Liver (tissue), 9 donors: ENCODE measurements around the gene IDE. TPM values are rescaled to one million over a fixed set of nuclear protein-coding genes. Genes with fewer than 3 reads are reported as not detected.
"Not testable (repeated sequence)": the region's sequence is repeated elsewhere in the genome, so short reads cannot be mapped to it uniquely, and the experiment has no call there.

Source experiments
- DNase-seq: peaks from one replicate; pipeline ENCODE4 v3.0.0-alpha.2; 2017; ENCODE audit warnings: low spot score
- H3K27ac ChIP-seq, 2 donors: one replicate each; pipeline ENCODE4 v1.7.0; 2013; ENCODE audit warnings: inconsistent platforms in 2 of 2, low read length in 2 of 2, control low read depth in 1 of 2, low read depth in 1 of 2, mild to moderate bottlenecking in 1 of 2
- H3K27me3 ChIP-seq, 4 donors: one replicate each; pipeline versions ENCODE4 v1.6.1 to v1.7.0; 2013; ENCODE audit warnings: low read length in 3 of 4, inconsistent platforms in 1 of 4, mild to moderate bottlenecking in 1 of 4, moderate library complexity in 1 of 4; ENCODE audit not compliant: control insufficient read depth in 4 of 4, insufficient read depth in 4 of 4
- H3K36me3 ChIP-seq, 4 donors: one replicate each; pipeline versions ENCODE4 v1.6.1 to v1.7.0; 2013; ENCODE audit warnings: low read length in 3 of 4, mild to moderate bottlenecking in 3 of 4, low read depth in 1 of 4, moderate library complexity in 1 of 4; ENCODE audit not compliant: control insufficient read depth in 4 of 4, insufficient read depth in 3 of 4
- H3K4me1 ChIP-seq, 4 donors: one replicate each; pipeline versions ENCODE4 v1.6.1 to v1.7.0; 2013; ENCODE audit warnings: low read length in 3 of 4, mild to moderate bottlenecking in 3 of 4, moderate library complexity in 1 of 4; ENCODE audit not compliant: control insufficient read depth in 4 of 4, insufficient read depth in 4 of 4
- H3K4me3 ChIP-seq, 3 donors: one replicate each; pipeline versions ENCODE4 v1.6.1 to v1.7.0; 2013; ENCODE audit warnings: low read length in 3 of 3, control low read depth in 1 of 3, low read depth in 1 of 3, mild to moderate bottlenecking in 1 of 3
- H3K9ac ChIP-seq, 2 donors: one replicate each; pipeline ENCODE4 v1.7.0; 2013; ENCODE audit warnings: low read length in 2 of 2, mild to moderate bottlenecking in 2 of 2, moderate library complexity in 2 of 2, control low read depth in 1 of 2, low read depth in 1 of 2
- H3K9me3 ChIP-seq, 4 donors: one replicate each; pipeline versions ENCODE4 v1.6.1 to v1.7.0; 2013; ENCODE audit warnings: low read length in 3 of 4; ENCODE audit not compliant: control insufficient read depth in 4 of 4
- EGR1 ChIP-seq, 2 donors: IDR thresholded peaks; 2 replicates each; pipeline ENCODE4 v1.6.1; 2016 to 2018; ENCODE audit warnings: antibody characterized with exemption in 2 of 2, low read depth in 2 of 2
- FOXA2 ChIP-seq: IDR thresholded peaks from 2 replicates; pipeline ENCODE4 v1.6.1; 2016; ENCODE audit warnings: antibody characterized with exemption
- JUND ChIP-seq, 2 donors: IDR thresholded peaks; 2 replicates each; pipeline ENCODE4 v1.6.1; 2016; ENCODE audit warnings: antibody characterized with exemption in 2 of 2
- NR2F2 ChIP-seq: IDR thresholded peaks from 2 replicates; pipeline ENCODE4 v1.6.1; 2016; ENCODE audit warnings: antibody characterized with exemption
- WGBS: extraction: QIAGEN DNeasy Blood & Tissue Kit; methylation state at CpG from one replicate; pipeline ENCODE4 v1.1.7; 2013; 5-methylcytosine and 5-hydroxymethylcytosine counted together
- polyA plus RNA-seq, 2 donors: library from polyadenylated mRNA; stranded (reverse) in 1 of 2; unstranded in 1 of 2; fragments of 200-250 nt in 1 of 2; fragments of >200 nt in 1 of 2; fragmentation: Nextera tagmentation in 1 of 2; extraction: Ambion mirVana in 1 of 2; gene quantifications; one replicate each; pipeline versions ENCODE4 v1.2.1 to v1.2.3, GENCODE V29; 2013 to 2015
- total RNA-seq, 2 donors: library from RNA; depleted of rRNA; stranded (reverse); fragments of >200 nt; gene quantifications; one replicate each; pipeline ENCODE4 v1.2.3, GENCODE V29; 2014
- TF ChIP-seq, protein P1 (sequence below): IDR thresholded peaks from 2 replicates; pipeline ENCODE4 v1.6.1; 2016; ENCODE audit warnings: antibody characterized with exemption, mild to moderate bottlenecking
- TF ChIP-seq, protein P2 (sequence below): IDR thresholded peaks from 2 replicates; pipeline ENCODE4 v1.6.1; 2016; ENCODE audit warnings: antibody characterized with exemption
- TF ChIP-seq, protein P3 (sequence below): fragments of 150-350 bp; IDR thresholded peaks from 2 replicates; pipeline ENCODE4 v1.5.1; 2017; ENCODE audit warnings: improper control_type of control experiment, low read depth, low read length; ENCODE audit not compliant: missing input control
- donor health status: healthy.
- donor health status: healthy.
- donor health status: healthy.
- donor health status: healthy.
- donor health status: healthy.

IDE gene
- total and polyA plus RNA-seq, 4 donors: 9.4 to 31.3 (median 15.3) TPM

DNA sequence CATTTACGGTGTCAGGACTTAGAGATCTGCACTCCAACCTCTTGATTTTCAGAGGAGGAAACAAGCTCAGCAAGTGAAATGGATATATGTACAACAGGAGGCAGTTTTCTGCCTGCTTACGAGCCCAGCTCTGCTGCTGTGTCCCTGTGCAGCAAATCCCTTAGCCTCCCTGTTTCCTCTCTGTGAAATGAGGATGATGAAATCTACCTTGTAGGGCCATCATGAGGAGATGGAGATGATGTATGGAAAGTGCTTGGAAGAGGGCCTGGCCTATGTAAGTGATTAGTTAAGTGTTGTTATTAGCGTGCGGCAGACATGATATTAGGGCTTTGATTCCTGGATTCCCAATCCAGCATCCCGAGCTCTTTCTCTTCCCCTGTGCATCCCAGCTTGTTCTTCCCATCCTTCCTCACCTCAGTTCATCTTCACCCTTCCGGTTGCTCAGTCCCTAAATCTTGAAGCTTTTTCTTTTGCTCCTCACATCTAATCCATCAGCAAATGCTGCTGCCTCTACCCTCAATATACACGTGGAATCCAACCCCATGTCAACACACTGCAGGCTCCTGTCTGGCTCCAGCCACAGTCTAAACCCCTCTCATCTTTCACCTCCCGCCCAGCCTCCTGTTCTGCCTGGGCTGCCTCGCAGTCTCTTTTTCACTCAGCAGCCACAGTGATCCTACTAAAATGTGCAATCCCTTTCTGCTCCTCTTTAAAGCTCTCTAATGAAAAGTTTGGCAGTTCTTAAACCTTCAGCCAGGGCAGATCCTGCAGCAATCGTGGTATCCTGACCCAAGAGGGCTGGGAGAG lies 169.1 kb downstream of the IDE start (continued):
- TF ChIP-seq, protein P1, sequence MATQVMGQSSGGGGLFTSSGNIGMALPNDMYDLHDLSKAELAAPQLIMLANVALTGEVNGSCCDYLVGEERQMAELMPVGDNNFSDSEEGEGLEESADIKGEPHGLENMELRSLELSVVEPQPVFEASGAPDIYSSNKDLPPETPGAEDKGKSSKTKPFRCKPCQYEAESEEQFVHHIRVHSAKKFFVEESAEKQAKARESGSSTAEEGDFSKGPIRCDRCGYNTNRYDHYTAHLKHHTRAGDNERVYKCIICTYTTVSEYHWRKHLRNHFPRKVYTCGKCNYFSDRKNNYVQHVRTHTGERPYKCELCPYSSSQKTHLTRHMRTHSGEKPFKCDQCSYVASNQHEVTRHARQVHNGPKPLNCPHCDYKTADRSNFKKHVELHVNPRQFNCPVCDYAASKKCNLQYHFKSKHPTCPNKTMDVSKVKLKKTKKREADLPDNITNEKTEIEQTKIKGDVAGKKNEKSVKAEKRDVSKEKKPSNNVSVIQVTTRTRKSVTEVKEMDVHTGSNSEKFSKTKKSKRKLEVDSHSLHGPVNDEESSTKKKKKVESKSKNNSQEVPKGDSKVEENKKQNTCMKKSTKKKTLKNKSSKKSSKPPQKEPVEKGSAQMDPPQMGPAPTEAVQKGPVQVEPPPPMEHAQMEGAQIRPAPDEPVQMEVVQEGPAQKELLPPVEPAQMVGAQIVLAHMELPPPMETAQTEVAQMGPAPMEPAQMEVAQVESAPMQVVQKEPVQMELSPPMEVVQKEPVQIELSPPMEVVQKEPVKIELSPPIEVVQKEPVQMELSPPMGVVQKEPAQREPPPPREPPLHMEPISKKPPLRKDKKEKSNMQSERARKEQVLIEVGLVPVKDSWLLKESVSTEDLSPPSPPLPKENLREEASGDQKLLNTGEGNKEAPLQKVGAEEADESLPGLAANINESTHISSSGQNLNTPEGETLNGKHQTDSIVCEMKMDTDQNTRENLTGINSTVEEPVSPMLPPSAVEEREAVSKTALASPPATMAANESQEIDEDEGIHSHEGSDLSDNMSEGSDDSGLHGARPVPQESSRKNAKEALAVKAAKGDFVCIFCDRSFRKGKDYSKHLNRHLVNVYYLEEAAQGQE: no peak
- TF ChIP-seq NR2F2 (no peak), EGR1 (IDR thresholded peaks at IDR 0.05; ENCODE audit: low read depth in 2 of 2) (no peak), JUND (IDR thresholded peaks at IDR 0.05) (no peak), FOXA2 (no peak)
- TF ChIP-seq, protein P2, sequence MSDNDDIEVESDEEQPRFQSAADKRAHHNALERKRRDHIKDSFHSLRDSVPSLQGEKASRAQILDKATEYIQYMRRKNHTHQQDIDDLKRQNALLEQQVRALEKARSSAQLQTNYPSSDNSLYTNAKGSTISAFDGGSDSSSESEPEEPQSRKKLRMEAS: no peak
- TF ChIP-seq, protein P3, sequence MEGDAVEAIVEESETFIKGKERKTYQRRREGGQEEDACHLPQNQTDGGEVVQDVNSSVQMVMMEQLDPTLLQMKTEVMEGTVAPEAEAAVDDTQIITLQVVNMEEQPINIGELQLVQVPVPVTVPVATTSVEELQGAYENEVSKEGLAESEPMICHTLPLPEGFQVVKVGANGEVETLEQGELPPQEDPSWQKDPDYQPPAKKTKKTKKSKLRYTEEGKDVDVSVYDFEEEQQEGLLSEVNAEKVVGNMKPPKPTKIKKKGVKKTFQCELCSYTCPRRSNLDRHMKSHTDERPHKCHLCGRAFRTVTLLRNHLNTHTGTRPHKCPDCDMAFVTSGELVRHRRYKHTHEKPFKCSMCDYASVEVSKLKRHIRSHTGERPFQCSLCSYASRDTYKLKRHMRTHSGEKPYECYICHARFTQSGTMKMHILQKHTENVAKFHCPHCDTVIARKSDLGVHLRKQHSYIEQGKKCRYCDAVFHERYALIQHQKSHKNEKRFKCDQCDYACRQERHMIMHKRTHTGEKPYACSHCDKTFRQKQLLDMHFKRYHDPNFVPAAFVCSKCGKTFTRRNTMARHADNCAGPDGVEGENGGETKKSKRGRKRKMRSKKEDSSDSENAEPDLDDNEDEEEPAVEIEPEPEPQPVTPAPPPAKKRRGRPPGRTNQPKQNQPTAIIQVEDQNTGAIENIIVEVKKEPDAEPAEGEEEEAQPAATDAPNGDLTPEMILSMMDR: no peak

DNA sequence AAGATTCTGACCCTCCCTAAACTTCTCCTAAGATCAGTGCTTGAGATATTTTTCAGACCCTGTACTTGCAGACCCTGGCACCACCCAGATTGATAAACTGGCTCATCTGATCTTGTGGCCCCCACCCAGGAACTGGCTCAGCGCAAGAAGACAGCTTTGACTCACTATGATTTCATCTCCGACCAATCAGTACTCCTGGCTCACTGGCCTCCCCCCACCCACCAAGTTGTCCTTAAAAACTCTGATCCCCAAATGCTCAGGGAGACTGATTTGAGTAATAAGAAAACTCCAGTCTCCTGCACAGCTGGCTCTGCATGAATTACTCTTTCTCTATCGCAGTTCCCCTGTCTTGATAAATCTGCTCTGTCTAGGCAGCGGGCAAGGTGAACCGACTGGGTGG lies 171.7 kb downstream of the IDE start:
- WGBS: 87% methylated on average over 5 of the region's 5 CpGs
- not testable (repeated sequence) for H3K4me1 ChIP-seq, H3K27ac ChIP-seq, DNase-seq, H3K36me3 ChIP-seq, H3K9me3 ChIP-seq, H3K9ac ChIP-seq, H3K4me3 ChIP-seq, H3K27me3 ChIP-seq

Other genes starting within 250 kb of the IDE start
- gene KIF11, start 19.0 kb upstream of the IDE start, total RNA-seq: 10 to 100 TPM in 1 of 2 donors, under 1 TPM in 1; 0.25 to 29.2 TPM
- under 1 TPM; 0.32 to 0.84 TPM for gene KIF11, start 19.0 kb upstream of the IDE start, polyA plus RNA-seq
- 10 to 100 TPM; 16.2 to 34.8 TPM for gene HHEX, start 115.9 kb upstream of the IDE start, total RNA-seq
- 10 to 100 TPM; 33.5 to 42.2 TPM for gene HHEX, start 115.9 kb upstream of the IDE start, polyA plus RNA-seq